Tibial nerve (tissue), 4 donors: ENCODE measurements around the gene BTRC.

Experiments used
- EP300 ChIP-seq, 2 donors: sonication (generic); formaldehyde crosslinking; IDR thresholded peaks; one replicate each; pipeline ENCODE4 v1.6.1; 2017; ENCODE audit warnings: antibody characterized with exemption in 2 of 2, mild to moderate bottlenecking in 1 of 2
- TF ChIP-seq, protein P1 (sequence below), 5 experiments: fragments of 200-600 bp in 3 of 5; fragments of 450-650 bp in 2 of 5; sonication (generic) in 3 of 5; IDR thresholded peaks; one replicate each; pipeline ENCODE4 v1.5.1; 2016 to 2019; ENCODE audit warnings: antibody characterized with exemption in 5 of 5, mild to moderate bottlenecking in 3 of 5, moderate library complexity in 2 of 5

GRCh38 chr10:101579516-101579870 is 225.5 kb downstream of the BTRC start:
- TF ChIP-seq, protein P1, sequence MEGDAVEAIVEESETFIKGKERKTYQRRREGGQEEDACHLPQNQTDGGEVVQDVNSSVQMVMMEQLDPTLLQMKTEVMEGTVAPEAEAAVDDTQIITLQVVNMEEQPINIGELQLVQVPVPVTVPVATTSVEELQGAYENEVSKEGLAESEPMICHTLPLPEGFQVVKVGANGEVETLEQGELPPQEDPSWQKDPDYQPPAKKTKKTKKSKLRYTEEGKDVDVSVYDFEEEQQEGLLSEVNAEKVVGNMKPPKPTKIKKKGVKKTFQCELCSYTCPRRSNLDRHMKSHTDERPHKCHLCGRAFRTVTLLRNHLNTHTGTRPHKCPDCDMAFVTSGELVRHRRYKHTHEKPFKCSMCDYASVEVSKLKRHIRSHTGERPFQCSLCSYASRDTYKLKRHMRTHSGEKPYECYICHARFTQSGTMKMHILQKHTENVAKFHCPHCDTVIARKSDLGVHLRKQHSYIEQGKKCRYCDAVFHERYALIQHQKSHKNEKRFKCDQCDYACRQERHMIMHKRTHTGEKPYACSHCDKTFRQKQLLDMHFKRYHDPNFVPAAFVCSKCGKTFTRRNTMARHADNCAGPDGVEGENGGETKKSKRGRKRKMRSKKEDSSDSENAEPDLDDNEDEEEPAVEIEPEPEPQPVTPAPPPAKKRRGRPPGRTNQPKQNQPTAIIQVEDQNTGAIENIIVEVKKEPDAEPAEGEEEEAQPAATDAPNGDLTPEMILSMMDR (IDR thresholded peaks at IDR 0.05): no peak
- TF ChIP-seq EP300 (IDR thresholded peaks at IDR 0.05): no peak
